HUES48 (cell line): Measurements from ENCODE around the gene RTN4RL2.

Experiments used
- H3K27ac ChIP-seq: one replicate; pipeline ENCODE4 v1.7.0; 2013; ENCODE audit warnings: low read depth, low read length, inconsistent platforms
- H3K27me3 ChIP-seq: 2 replicates; pipeline ENCODE4 v1.6.1; 2013; ENCODE audit warnings: mild to moderate bottlenecking, low read length; ENCODE audit not compliant: control insufficient read depth, insufficient read depth
- H3K36me3 ChIP-seq: 2 replicates; pipeline ENCODE4 v1.6.1; 2013; ENCODE audit warnings: low read length; ENCODE audit not compliant: control insufficient read depth, insufficient read depth
- H3K4me1 ChIP-seq: 2 replicates; pipeline ENCODE4 v1.6.1; 2013; ENCODE audit warnings: mild to moderate bottlenecking, low read length; ENCODE audit not compliant: control insufficient read depth, insufficient read depth
- H3K4me3 ChIP-seq: 2 replicates; pipeline ENCODE4 v1.5.1; 2013; ENCODE audit warnings: mild to moderate bottlenecking, low read depth, low read length
- H3K9ac ChIP-seq: 2 replicates; pipeline ENCODE4 v1.6.1; 2013; ENCODE audit warnings: mild to moderate bottlenecking, low read depth, low read length, moderate library complexity
- H3K9me3 ChIP-seq: 2 replicates; pipeline ENCODE4 v1.6.1; 2013; ENCODE audit warnings: low read length; ENCODE audit not compliant: control insufficient read depth, insufficient read depth

Gene RTN4RL2

GRCh38 chr11:57504511-57504910 is 44.2 kb downstream of the RTN4RL2 start:
- H3K9ac ChIP-seq, result no peak overlapping the region
- H3K9me3 ChIP-seq, result no peaks in the 10 kb centered on the region
- no peaks in the 10 kb centered on the region for H3K27me3 ChIP-seq
- no peak overlapping the region for H3K27ac ChIP-seq
- H3K36me3 ChIP-seq, result peaks cover 14% of the 10 kb centered on the region; the same call in 1 of the 2 replicates
- no peak overlapping the region for H3K4me3 ChIP-seq
- peaks cover 8% of the 10 kb centered on the region for H3K4me1 ChIP-seq

DNA sequence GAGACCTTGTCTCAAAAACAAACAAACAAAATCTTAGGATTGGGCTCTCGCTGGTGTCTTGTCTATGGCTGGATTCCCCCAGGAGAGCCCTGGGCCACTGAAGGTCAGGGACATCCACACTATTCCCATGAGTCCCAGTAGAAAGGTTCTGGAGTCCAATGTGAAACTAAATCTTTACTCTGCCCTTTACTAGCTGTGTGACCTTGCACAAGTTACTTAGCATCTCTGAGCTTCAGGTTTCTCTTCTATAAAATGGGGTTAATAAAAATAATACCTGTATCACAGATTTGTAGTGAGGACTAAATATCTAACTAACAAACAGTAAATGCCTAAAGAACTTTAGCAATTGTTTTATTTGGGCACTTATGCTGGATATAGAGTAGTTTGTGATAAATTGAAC is 46.2 kb downstream of the RTN4RL2 start:
- H3K9ac ChIP-seq, result no peak overlapping the region
- no peaks in the 10 kb centered on the region for H3K27me3 ChIP-seq
- no peaks in the 10 kb centered on the region for H3K4me1 ChIP-seq
- no peaks in the 10 kb centered on the region for H3K9me3 ChIP-seq
- 0 out of 2 replicates have a peak, but pooled peaks cover 6% of the 10 kb centered on the region for H3K36me3 ChIP-seq
- H3K4me3 ChIP-seq, result no peak overlapping the region
- no peak overlapping the region for H3K27ac ChIP-seq

GRCh38 chr11:57508341-57509170 is 48.2 kb downstream of the RTN4RL2 start:
- no peak overlapping the region for H3K4me3 ChIP-seq
- H3K9ac ChIP-seq, result no peak overlapping the region
- H3K36me3 ChIP-seq, result 0 out of 2 replicates have a peak, but pooled peaks cover 6% of the 10 kb centered on the region
- H3K27ac ChIP-seq, result no peak overlapping the region
- no peaks in the 10 kb centered on the region for H3K27me3 ChIP-seq
- 0 out of 2 replicates have a peak, but pooled peaks cover 1% of the 10 kb centered on the region for H3K4me1 ChIP-seq
- H3K9me3 ChIP-seq, result no peaks in the 10 kb centered on the region

DNA sequence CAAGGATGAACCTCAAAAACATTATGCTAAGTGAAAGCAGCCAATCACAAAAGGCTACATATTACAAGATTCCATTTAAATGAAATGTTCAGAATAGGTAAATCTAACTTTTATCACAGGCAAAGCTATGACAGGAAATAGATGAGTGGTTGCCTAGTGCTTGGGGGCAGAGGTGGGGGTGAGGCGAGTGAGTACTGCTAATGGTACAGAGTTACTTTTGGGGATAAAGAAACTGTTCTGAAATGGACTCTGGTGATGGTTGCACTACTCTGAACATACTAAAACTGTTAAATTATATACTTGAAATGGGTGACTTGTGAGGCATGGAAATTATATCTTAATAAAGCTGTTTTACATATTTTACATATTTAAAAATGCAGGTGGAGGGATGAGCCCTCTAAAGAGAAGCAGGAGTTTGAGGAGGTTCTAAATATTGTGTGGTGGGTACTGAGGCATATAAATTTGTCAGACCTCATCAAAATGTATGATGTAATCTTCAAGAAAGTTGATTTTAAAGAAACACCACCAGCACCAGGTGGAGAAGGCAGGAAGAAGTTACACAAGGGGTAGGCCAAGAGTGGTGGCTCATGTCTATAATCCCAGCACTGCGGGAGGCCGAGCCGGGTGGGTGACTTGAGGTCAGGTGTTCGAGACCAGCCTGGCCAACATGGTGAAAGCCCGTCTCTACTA is 51.6 kb downstream of the RTN4RL2 start:
- Histone ChIP-seq H3K9me3 (no peaks in the 10 kb centered on the region), H3K27ac (no peak overlapping the region), H3K36me3 (0 out of 2 replicates have a peak, but pooled peaks cover 2% of the 10 kb centered on the region), H3K27me3 (peaks cover 27% of the 10 kb centered on the region), H3K4me1 (peaks cover 3% of the 10 kb centered on the region; the same call in 1 of the 2 replicates), H3K9ac (no peak overlapping the region), H3K4me3 (no peak overlapping the region)

DNA sequence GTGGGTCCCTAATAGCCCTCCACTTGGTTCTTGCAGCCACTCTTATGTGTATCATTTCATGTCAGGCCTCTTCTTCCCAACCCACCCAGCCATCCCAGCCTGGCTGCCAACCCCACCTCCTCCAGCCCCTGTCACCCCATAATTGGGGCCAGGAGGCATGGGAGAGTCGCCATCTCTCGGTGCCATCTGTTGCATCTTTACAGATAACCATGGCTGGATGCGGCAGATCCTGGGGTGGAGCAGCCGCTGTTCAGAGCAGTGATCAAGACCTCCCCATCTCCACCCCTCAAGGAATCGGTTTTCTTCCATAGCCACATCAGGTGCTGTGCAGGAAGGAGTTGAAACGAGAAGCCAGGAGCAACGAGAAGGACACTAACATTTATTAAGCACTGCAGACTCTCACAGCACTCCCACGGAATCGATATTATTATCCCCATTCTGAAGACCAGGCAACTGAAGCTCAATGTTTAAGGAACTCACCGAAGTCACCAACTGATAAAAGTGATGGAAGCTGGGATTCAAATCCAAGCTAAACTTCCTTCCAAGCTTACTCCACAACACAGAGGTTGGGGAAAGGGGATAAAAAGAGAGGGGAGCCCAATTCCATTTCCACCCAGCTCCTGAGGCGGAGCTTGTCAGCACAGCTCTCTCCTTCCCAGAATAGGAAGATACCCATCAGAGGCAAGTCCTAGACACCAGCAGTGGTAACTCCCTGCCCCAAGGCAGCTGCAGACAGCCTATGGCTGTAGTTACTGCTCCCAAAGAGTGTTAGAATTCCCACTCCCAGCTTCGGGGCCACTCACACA is 52.5 kb downstream of the RTN4RL2 start:
- Histone ChIP-seq H3K4me3 (no peak overlapping the region), H3K9ac (no peak overlapping the region)

DNA sequence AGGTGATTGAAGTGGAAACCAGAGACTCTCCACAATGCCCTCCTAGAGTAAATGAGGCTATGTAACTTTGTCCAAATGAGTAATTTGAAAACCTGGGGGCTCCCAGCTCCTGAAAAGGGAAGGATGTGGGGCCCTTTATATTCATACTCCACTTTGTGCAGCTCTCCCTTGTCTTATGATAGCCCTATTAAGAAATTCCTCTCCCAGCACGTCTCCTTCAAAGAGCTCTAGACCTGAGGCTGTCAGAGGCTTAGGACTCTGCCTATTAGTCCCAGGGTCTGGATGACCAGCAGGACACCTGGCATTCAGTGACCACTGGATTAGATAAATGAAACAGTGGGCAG is 53.1 kb downstream of the RTN4RL2 start:
- Histone ChIP-seq H3K4me3 (peak overlapping the region; percentile 74), H3K27me3 (peaks cover 31% of the 10 kb centered on the region), H3K9me3 (no peaks in the 10 kb centered on the region), H3K27ac (no peak overlapping the region), H3K4me1 (peaks cover 3% of the 10 kb centered on the region; the same call in 1 of the 2 replicates), H3K9ac (no peak overlapping the region), H3K36me3 (0 out of 2 replicates have a peak, but pooled peaks cover under 1% of the 10 kb centered on the region)

More for the DNA sequence above, 52.5 kb downstream of the RTN4RL2 start:
- Histone ChIP-seq H3K27ac (no peak overlapping the region), H3K4me1 (peaks cover 3% of the 10 kb centered on the region; the same call in 1 of the 2 replicates), H3K36me3 (0 out of 2 replicates have a peak, but pooled peaks cover 2% of the 10 kb centered on the region), H3K27me3 (peaks cover 31% of the 10 kb centered on the region), H3K9me3 (no peaks in the 10 kb centered on the region)

GRCh38 chr11:57513911-57514537 is 53.7 kb downstream of the RTN4RL2 start:
- H3K9ac ChIP-seq, result peak overlapping the region; percentile 71
- peak overlapping the region; percentile 74 for H3K4me3 ChIP-seq
- no peaks in the 10 kb centered on the region for H3K9me3 ChIP-seq
- H3K4me1 ChIP-seq, result peaks cover 3% of the 10 kb centered on the region; the same call in 1 of the 2 replicates
- H3K27me3 ChIP-seq, result peaks cover 31% of the 10 kb centered on the region
- H3K27ac ChIP-seq, result no peak overlapping the region
- no peaks in the 10 kb centered on the region for H3K36me3 ChIP-seq

GRCh38 chr11:57514538-57515331 is 54.4 kb downstream of the RTN4RL2 start:
- Histone ChIP-seq H3K36me3 (no peaks in the 10 kb centered on the region), H3K27ac (peak overlapping the region; percentile 33), H3K4me1 (peaks cover 3% of the 10 kb centered on the region; the same call in 1 of the 2 replicates), H3K4me3 (peak overlapping the region; percentile 74), H3K9me3 (no peaks in the 10 kb centered on the region), H3K27me3 (peaks cover 31% of the 10 kb centered on the region), H3K9ac (peak overlapping the region; percentile 71)

GRCh38 chr11:57515332-57516060 is 55.2 kb downstream of the RTN4RL2 start, which contains the start of gene SLC43A1:
SLC43A1 (minus strand) TSS chr11:57515702; CDS start chr11:57514111, 1,591 bp downstream.
- H3K36me3 ChIP-seq, result no peaks in the 10 kb centered on the region
- peaks cover 3% of the 10 kb centered on the region; the same call in 1 of the 2 replicates for H3K4me1 ChIP-seq
- H3K27ac ChIP-seq, result peak within 1 kb of the TSS; percentile 33
- H3K9ac ChIP-seq, result peak within 1 kb of the TSS; percentile 71
- peaks cover 31% of the 10 kb centered on the region for H3K27me3 ChIP-seq
- peak within 1 kb of the TSS; percentile 74 for H3K4me3 ChIP-seq
- no peaks in the 10 kb centered on the region for H3K9me3 ChIP-seq
